Calu3 (cell line): ENCODE results near the gene COA6. TPM values are rescaled to one million over a fixed set of nuclear protein-coding genes. Genes with fewer than 3 reads are reported as not detected.

Experiments used
- BruUV-seq: library from RNA; stranded (reverse); fragments of 400-500 nt; replicated peaks from 2 replicates; lab custom pipeline; 2021; lab: Mats Ljungman, UMichigan
- CTCF ChIA-PET: fragments of 300-600 bp; sonication (Branson Sonifier 250); formaldehyde crosslinking; loops from one replicate; lab custom pipeline; 2022; ENCODE audit warnings: antibody characterized with exemption; lab: Charles Lee
- DNase-seq: peaks from one replicate; pipeline ENCODE4 v3.0.0; 2022
- H3K27ac Mint-ChIP-seq: one replicate; pipeline ENCODE4 v1.8.0; 2022; ENCODE audit warnings: mixed read lengths; ENCODE audit not compliant: unreplicated experiment
- H3K27me3 Mint-ChIP-seq: one replicate; pipeline ENCODE4 v1.8.0; 2022; ENCODE audit warnings: mixed read lengths; ENCODE audit not compliant: unreplicated experiment
- H3K36me3 Mint-ChIP-seq: one replicate; pipeline ENCODE4 v1.8.0; 2022; ENCODE audit warnings: mild to moderate bottlenecking, moderate library complexity, mixed read lengths; ENCODE audit not compliant: insufficient read depth, unreplicated experiment
- H3K4me1 Mint-ChIP-seq: one replicate; pipeline ENCODE4 v1.8.0; 2022; ENCODE audit warnings: mild to moderate bottlenecking, low read depth, mixed read lengths; ENCODE audit not compliant: unreplicated experiment
- H3K4me3 Mint-ChIP-seq: one replicate; pipeline ENCODE4 v1.8.0; 2022; ENCODE audit warnings: mild to moderate bottlenecking, low read depth, moderate library complexity, mixed read lengths; ENCODE audit not compliant: unreplicated experiment
- H3K9me3 Mint-ChIP-seq: one replicate; pipeline ENCODE4 v1.8.0; 2022; ENCODE audit warnings: low read depth, mixed read lengths; ENCODE audit not compliant: unreplicated experiment
- intact Hi-C: fragments of 100-400 bp; cut with micrococcal nuclease; formaldehyde crosslinking; loops from one replicate; pipeline ENCODE4 v1.10.0; 2022; ENCODE audit not compliant: unreplicated experiment
- total RNA-seq: library from RNA; stranded (reverse); gene quantifications from 2 replicates; pipeline ENCODE4 v1.2.3, GENCODE V29; 2022
- TF ChIP-seq, protein P1 (sequence below): fragments of 200-600 bp; IDR thresholded peaks from one replicate; pipeline ENCODE4 v1.8.0; 2022; ENCODE audit warnings: antibody characterized with exemption; ENCODE audit not compliant: unreplicated experiment

Gene COA6
- total RNA-seq, 1 experiment from 2014 or later = 46.4 TPM

DNA sequence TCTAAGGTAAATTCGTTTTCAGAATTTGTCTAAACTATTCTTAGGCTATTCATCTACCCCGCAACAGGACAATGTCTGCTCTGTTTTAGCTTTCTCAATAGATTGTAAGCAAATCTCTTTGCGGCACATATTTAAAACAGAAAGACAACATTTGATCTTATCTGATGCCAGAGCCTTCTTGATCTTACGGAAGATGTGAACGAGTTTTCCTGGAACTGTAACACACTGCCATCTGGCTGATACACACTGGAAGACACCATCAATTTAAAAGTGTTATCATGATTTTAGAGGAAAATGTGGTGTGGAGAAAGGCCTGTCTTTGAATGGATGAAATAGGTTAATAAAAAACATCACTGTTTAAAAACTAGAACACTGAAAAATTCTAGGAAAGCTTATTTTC lies 36.1 kb downstream of the COA6 start:
- no peak overlapping the region for H3K27ac Mint-ChIP-seq
- no peaks in the 10 kb centered on the region for H3K4me1 Mint-ChIP-seq
- H3K27me3 Mint-ChIP-seq = no peaks in the 10 kb centered on the region
- H3K9me3 Mint-ChIP-seq = no peaks in the 10 kb centered on the region
- H3K36me3 Mint-ChIP-seq = no peaks in the 10 kb centered on the region
- intact Hi-C loops = no loop called here
- no peak overlapping the region for H3K4me3 Mint-ChIP-seq
- CTCF ChIA-PET = no interaction called here
- TF ChIP-seq, protein P1, sequence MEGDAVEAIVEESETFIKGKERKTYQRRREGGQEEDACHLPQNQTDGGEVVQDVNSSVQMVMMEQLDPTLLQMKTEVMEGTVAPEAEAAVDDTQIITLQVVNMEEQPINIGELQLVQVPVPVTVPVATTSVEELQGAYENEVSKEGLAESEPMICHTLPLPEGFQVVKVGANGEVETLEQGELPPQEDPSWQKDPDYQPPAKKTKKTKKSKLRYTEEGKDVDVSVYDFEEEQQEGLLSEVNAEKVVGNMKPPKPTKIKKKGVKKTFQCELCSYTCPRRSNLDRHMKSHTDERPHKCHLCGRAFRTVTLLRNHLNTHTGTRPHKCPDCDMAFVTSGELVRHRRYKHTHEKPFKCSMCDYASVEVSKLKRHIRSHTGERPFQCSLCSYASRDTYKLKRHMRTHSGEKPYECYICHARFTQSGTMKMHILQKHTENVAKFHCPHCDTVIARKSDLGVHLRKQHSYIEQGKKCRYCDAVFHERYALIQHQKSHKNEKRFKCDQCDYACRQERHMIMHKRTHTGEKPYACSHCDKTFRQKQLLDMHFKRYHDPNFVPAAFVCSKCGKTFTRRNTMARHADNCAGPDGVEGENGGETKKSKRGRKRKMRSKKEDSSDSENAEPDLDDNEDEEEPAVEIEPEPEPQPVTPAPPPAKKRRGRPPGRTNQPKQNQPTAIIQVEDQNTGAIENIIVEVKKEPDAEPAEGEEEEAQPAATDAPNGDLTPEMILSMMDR = no peak
- no TSS peak for BruUV-seq
- DNase-seq = no peak

DNA sequence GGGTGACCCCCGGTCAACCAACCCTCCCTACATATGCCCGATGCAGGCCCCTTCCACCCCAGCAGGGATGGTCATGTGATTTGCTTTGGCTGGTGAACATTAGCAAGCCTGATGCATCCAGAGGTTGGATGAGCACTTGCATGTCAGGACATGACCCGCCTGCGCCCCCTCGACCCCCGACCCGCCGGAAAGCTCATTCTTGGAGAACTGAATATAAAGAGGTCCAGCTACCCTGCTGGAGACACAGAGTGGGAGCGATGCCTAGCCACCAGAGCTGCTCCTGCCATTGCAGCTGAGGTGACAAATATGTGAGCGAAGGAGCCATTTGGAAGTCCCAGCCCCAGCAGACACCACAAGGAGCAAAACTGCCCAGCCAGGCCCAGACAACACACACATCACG lies 39.6 kb downstream of the COA6 start:
- DNase-seq = no peak
- no peak overlapping the region for H3K4me3 Mint-ChIP-seq
- BruUV-seq = no TSS peak
- no peaks in the 10 kb centered on the region for H3K4me1 Mint-ChIP-seq
- TF ChIP-seq, protein P1 = no peak
- no peaks in the 10 kb centered on the region for H3K36me3 Mint-ChIP-seq
- no peaks in the 10 kb centered on the region for H3K27me3 Mint-ChIP-seq
- intact Hi-C loops = no loop called here
- no peaks in the 10 kb centered on the region for H3K9me3 Mint-ChIP-seq
- CTCF ChIA-PET = interaction anchor here (0.5 to 0.7 kb wide), 3 partner anchors 34 to 1222 kb away, joined by 3 to 6 read pairs (median 5); no protein-coding TSS in a partner anchor
- no peak overlapping the region for H3K27ac Mint-ChIP-seq

- Mint-ChIP-seq H3K4me3 (no peak overlapping the region), H3K36me3 (no peaks in the 10 kb centered on the region), H3K4me1 (no peaks in the 10 kb centered on the region), H3K27ac (no peak overlapping the region), H3K9me3 (no peaks in the 10 kb centered on the region), H3K27me3 (no peaks in the 10 kb centered on the region)
- BruUV-seq = no TSS peak
- DNase-seq = no peak
- intact Hi-C loops = no loop called here
- CTCF ChIA-PET = no interaction called here
- TF ChIP-seq, protein P1 = no peak
Observed at GRCh38 chr1:234413485-234413884, 40.2 kb downstream of the COA6 start.

- Mint-ChIP-seq H3K27ac (no peak overlapping the region), H3K4me1 (no peaks in the 10 kb centered on the region), H3K4me3 (no peak overlapping the region), H3K9me3 (no peaks in the 10 kb centered on the region), H3K36me3 (no peaks in the 10 kb centered on the region), H3K27me3 (no peaks in the 10 kb centered on the region)
- CTCF ChIA-PET = no interaction called here
- intact Hi-C loops = no loop called here
- TF ChIP-seq, protein P1 = no peak
- BruUV-seq = no TSS peak
- no peak for DNase-seq
Observed at GRCh38 chr1:234413990-234414389, 40.7 kb downstream of the COA6 start.
